T-helper 1 cell treated with Interleukin-12 subunit alpha and Interleukin-12 subunit beta and Interleukin-4 antibody, amounts not matched to agents 30 ng/mL and 1 ng/mL, for 36 hours (primary cell): ENCODE data around the gene ARSJ. TPM values are rescaled to one million over a fixed set of nuclear protein-coding genes. Genes with fewer than 3 reads are reported as not detected.
"Not testable (repeated sequence)": the region's sequence is repeated elsewhere in the genome, so short reads cannot be mapped to it uniquely, and the experiment has no call there.

ENCODE experiments used
- intact Hi-C: fragments of 100-400 bp; cut with micrococcal nuclease; formaldehyde crosslinking; loops from one replicate; pipeline ENCODE4 v1.15.1; 2024
- total RNA-seq: library from RNA; stranded (reverse); gene quantifications from 2 replicates; pipeline ENCODE4 v1.2.3, GENCODE V29; 2022

ARSJ gene
- total RNA-seq: not detected in 2 replicates

GRCh38 chr4:113979148-113979904 is at the start of gene ARSJ:
Gene ARSJ (minus strand): TSS chr4:113979647. CDS start chr4:113978834, 813 bp downstream.
- intact Hi-C loops: no loop called here

- intact Hi-C loops: no loop called here
Observed at GRCh38 chr4:114028071-114028470, 48.6 kb upstream of the ARSJ start.

GRCh38 chr4:114027596-114027995 is 48.1 kb upstream of the ARSJ start:
- intact Hi-C loops: no loop called here

GRCh38 chr4:114026447-114026846 is 47.0 kb upstream of the ARSJ start:
- intact Hi-C loops: no loop called here

GRCh38 chr4:114025176-114025777 is 45.8 kb upstream of the ARSJ start:
- intact Hi-C loops: no loop called here

- intact Hi-C loops: no loop called here
Observed at GRCh38 chr4:114021451-114021850, 42.0 kb upstream of the ARSJ start.

- intact Hi-C loops: no loop called here
Observed at GRCh38 chr4:114019969-114020358, 40.5 kb upstream of the ARSJ start.

GRCh38 chr4:114019276-114019968 is 40.0 kb upstream of the ARSJ start:
- intact Hi-C loops: no loop called here

- intact Hi-C loops: no loop called here
Observed at GRCh38 chr4:114017120-114017917, 37.9 kb upstream of the ARSJ start.

- intact Hi-C loops: no loop called here
Observed at GRCh38 chr4:114015444-114015899, 36.0 kb upstream of the ARSJ start.

- intact Hi-C loops: not testable (repeated sequence)
Observed at GRCh38 chr4:114013201-114013600, 33.8 kb upstream of the ARSJ start.

GRCh38 chr4:114012749-114013148 is 33.3 kb upstream of the ARSJ start:
- intact Hi-C loops: no loop called here

GRCh38 chr4:114005569-114006442 is 26.4 kb upstream of the ARSJ start:
- intact Hi-C loops: no loop called here

GRCh38 chr4:114004483-114005226 is 25.2 kb upstream of the ARSJ start:
- intact Hi-C loops: not testable (repeated sequence)

GRCh38 chr4:113998531-113998930 is 19.1 kb upstream of the ARSJ start:
- intact Hi-C loops: no loop called here

GRCh38 chr4:113998079-113998478 is 18.6 kb upstream of the ARSJ start:
- intact Hi-C loops: no loop called here

- intact Hi-C loops: no loop called here
Observed at GRCh38 chr4:113997206-113997605, 17.8 kb upstream of the ARSJ start.

GRCh38 chr4:113996599-113997177 is 17.2 kb upstream of the ARSJ start:
- intact Hi-C loops: no loop called here

GRCh38 chr4:113993887-113994286 is 14.4 kb upstream of the ARSJ start:
- intact Hi-C loops: no loop called here
